ENCODE data around the gene CRB2.

GRCh38 chr9:123346026-123346425 lies 10.0 kb upstream of the CRB2 start:
- TF ChIP-seq CTCF (IDR thresholded peaks at IDR 0.05; ENCODE audit: extremely low read depth in 1 of 2, insufficient read depth in 1 of 2, low read depth in 1 of 2, low read length in 2 of 2) (no peak), POLR2AphosphoS5 (IDR thresholded peaks at IDR 0.05; ENCODE audit: insufficient read depth, low read depth, low read length) (no peak), EZH2 (IDR thresholded peaks at IDR 0.05; ENCODE audit: borderline replicate concordance, low read depth, low read length, severe bottlenecking) (no peak)
